Liver (tissue), 9 donors: ENCODE results near the gene TAF3. TPM values are rescaled to one million over a fixed set of nuclear protein-coding genes. Genes with fewer than 3 reads are reported as not detected.

Experiments
- DNase-seq: peaks from one replicate; pipeline ENCODE4 v3.0.0-alpha.2; 2017; ENCODE audit warnings: low spot score
- H3K27ac ChIP-seq, 2 donors: one replicate each; pipeline ENCODE4 v1.7.0; 2013; ENCODE audit warnings: inconsistent platforms in 2 of 2, low read length in 2 of 2, control low read depth in 1 of 2, low read depth in 1 of 2, mild to moderate bottlenecking in 1 of 2
- H3K27me3 ChIP-seq, 4 donors: one replicate each; pipeline versions ENCODE4 v1.6.1 to v1.7.0; 2013; ENCODE audit warnings: low read length in 3 of 4, inconsistent platforms in 1 of 4, mild to moderate bottlenecking in 1 of 4, moderate library complexity in 1 of 4; ENCODE audit not compliant: control insufficient read depth in 4 of 4, insufficient read depth in 4 of 4
- H3K36me3 ChIP-seq, 4 donors: one replicate each; pipeline versions ENCODE4 v1.6.1 to v1.7.0; 2013; ENCODE audit warnings: low read length in 3 of 4, mild to moderate bottlenecking in 3 of 4, low read depth in 1 of 4, moderate library complexity in 1 of 4; ENCODE audit not compliant: control insufficient read depth in 4 of 4, insufficient read depth in 3 of 4
- H3K4me1 ChIP-seq, 4 donors: one replicate each; pipeline versions ENCODE4 v1.6.1 to v1.7.0; 2013; ENCODE audit warnings: low read length in 3 of 4, mild to moderate bottlenecking in 3 of 4, moderate library complexity in 1 of 4; ENCODE audit not compliant: control insufficient read depth in 4 of 4, insufficient read depth in 4 of 4
- H3K4me3 ChIP-seq, 3 donors: one replicate each; pipeline versions ENCODE4 v1.6.1 to v1.7.0; 2013; ENCODE audit warnings: low read length in 3 of 3, control low read depth in 1 of 3, low read depth in 1 of 3, mild to moderate bottlenecking in 1 of 3
- H3K9ac ChIP-seq, 2 donors: one replicate each; pipeline ENCODE4 v1.7.0; 2013; ENCODE audit warnings: low read length in 2 of 2, mild to moderate bottlenecking in 2 of 2, moderate library complexity in 2 of 2, control low read depth in 1 of 2, low read depth in 1 of 2
- H3K9me3 ChIP-seq, 4 donors: one replicate each; pipeline versions ENCODE4 v1.6.1 to v1.7.0; 2013; ENCODE audit warnings: low read length in 3 of 4; ENCODE audit not compliant: control insufficient read depth in 4 of 4
- FOXA1 ChIP-seq: IDR thresholded peaks from 2 replicates; pipeline ENCODE4 v1.6.1; 2016; ENCODE audit warnings: antibody characterized with exemption
- GABPA ChIP-seq, 2 donors: IDR thresholded peaks in 1 of 2; conservative IDR thresholded peaks in 1 of 2; 2 replicates each; pipeline ENCODE4 v1.6.1; 2016; ENCODE audit warnings: antibody characterized with exemption in 2 of 2, mild to moderate bottlenecking in 1 of 2, moderate library complexity in 1 of 2
- RAD21 ChIP-seq, 2 donors: IDR thresholded peaks; 2 replicates each; pipeline ENCODE4 v1.6.1; 2016; ENCODE audit warnings: antibody characterized with exemption in 2 of 2, mild to moderate bottlenecking in 2 of 2
- SP1 ChIP-seq: IDR thresholded peaks from 2 replicates; pipeline ENCODE4 v1.6.1; 2018; ENCODE audit warnings: antibody characterized with exemption, mild to moderate bottlenecking
- YY1 ChIP-seq: IDR thresholded peaks from 2 replicates; pipeline ENCODE4 v1.6.1; 2016; ENCODE audit warnings: antibody characterized with exemption, mild to moderate bottlenecking
- WGBS: extraction: QIAGEN DNeasy Blood & Tissue Kit; methylation state at CpG from one replicate; pipeline ENCODE4 v1.1.7; 2013; 5-methylcytosine and 5-hydroxymethylcytosine counted together
- polyA plus RNA-seq, 2 donors: library from polyadenylated mRNA; stranded (reverse) in 1 of 2; unstranded in 1 of 2; fragments of 200-250 nt in 1 of 2; fragments of >200 nt in 1 of 2; fragmentation: Nextera tagmentation in 1 of 2; extraction: Ambion mirVana in 1 of 2; gene quantifications; one replicate each; pipeline versions ENCODE4 v1.2.1 to v1.2.3, GENCODE V29; 2013 to 2015
- total RNA-seq, 2 donors: library from RNA; depleted of rRNA; stranded (reverse); fragments of >200 nt; gene quantifications; one replicate each; pipeline ENCODE4 v1.2.3, GENCODE V29; 2014
- TF ChIP-seq, protein P1 (sequence below): fragments of 150-350 bp; IDR thresholded peaks from 2 replicates; pipeline ENCODE4 v1.5.1; 2017; ENCODE audit warnings: improper control_type of control experiment, low read depth, low read length; ENCODE audit not compliant: missing input control
- TF ChIP-seq, protein P2 (sequence below): IDR thresholded peaks from 2 replicates; pipeline ENCODE4 v1.6.1; 2016; ENCODE audit warnings: antibody characterized with exemption
- TF ChIP-seq, protein P3 (sequence below): IDR thresholded peaks from 2 replicates; pipeline ENCODE4 v1.6.1; 2016; ENCODE audit warnings: antibody characterized with exemption
- TF ChIP-seq, protein P4 (sequence below): IDR thresholded peaks from 2 replicates; pipeline ENCODE4 v1.6.1; 2016; ENCODE audit warnings: antibody characterized with exemption, mild to moderate bottlenecking
- donor health status: healthy.
- donor health status: healthy.
- donor health status: healthy.
- donor health status: healthy.
- donor health status: healthy.

The TAF3 gene
- total and polyA plus RNA-seq, 4 donors, result 1.5 to 3.6 (median 1.9) TPM

DNA sequence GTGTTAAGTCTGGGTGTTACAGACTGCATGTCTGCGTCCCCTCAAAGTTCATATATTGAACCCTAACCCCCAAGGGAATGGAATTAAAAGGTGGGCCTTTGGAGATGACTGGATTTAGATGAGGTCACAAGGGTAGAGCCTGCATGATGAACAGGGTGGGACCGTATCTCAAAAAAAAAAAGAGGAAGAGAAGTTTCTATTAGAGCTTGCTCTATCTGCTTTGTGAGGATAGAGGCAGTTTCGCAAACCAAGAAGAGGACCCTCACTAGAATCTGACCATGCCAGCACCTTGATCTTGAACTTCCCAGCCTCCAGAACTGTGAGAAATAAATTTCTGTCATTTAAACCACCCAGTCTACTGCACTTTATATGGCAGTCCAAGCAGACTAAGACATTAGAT lies 31.9 kb upstream of the TAF3 start (continued):
- TF ChIP-seq, protein P1, sequence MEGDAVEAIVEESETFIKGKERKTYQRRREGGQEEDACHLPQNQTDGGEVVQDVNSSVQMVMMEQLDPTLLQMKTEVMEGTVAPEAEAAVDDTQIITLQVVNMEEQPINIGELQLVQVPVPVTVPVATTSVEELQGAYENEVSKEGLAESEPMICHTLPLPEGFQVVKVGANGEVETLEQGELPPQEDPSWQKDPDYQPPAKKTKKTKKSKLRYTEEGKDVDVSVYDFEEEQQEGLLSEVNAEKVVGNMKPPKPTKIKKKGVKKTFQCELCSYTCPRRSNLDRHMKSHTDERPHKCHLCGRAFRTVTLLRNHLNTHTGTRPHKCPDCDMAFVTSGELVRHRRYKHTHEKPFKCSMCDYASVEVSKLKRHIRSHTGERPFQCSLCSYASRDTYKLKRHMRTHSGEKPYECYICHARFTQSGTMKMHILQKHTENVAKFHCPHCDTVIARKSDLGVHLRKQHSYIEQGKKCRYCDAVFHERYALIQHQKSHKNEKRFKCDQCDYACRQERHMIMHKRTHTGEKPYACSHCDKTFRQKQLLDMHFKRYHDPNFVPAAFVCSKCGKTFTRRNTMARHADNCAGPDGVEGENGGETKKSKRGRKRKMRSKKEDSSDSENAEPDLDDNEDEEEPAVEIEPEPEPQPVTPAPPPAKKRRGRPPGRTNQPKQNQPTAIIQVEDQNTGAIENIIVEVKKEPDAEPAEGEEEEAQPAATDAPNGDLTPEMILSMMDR, result no peak
- TF ChIP-seq RAD21 (IDR thresholded peaks at IDR 0.05), result no peak

DNA sequence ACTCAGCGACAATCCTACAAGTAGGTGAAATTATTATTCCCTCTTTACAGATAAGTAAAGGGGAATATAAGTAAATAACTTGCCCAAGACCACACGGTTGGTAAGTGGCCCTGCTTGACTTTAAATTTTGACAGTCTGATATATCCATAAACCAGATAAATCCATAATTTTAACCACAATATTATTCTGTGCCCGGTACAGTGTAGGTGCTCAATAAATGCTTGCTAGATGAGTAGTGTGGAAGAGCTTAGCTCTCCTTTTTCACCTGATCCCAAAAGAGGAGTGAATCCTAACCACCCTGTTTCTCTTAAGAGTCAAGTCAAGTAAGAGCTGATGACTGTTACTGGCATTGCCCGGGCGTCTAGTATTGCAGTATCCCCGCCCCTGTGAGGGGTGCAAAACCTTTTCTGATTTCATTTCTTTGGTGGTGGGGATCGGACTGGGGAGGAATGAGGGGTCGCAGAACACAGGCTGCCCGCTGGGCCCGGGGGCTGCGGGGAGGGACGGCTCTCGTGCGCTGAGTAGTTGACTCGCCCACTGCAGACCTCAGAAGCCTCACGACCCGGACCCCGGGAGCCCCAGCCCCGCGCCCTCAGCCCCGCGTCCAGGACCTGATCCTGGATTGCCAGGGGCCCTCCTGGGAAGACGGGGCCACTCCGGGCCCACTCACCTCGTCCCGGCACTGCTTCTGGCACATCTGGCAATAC lies 31.0 kb upstream of the TAF3 start:
- TF ChIP-seq, protein P1, result no peak
- no peak for TF ChIP-seq RAD21 (IDR thresholded peaks at IDR 0.05)
- no peak for TF ChIP-seq FOXA1
- H3K4me1 ChIP-seq, result peaks cover 14 to 35% (median 22%) of the 10 kb centered on the region in 4 donors

DNA sequence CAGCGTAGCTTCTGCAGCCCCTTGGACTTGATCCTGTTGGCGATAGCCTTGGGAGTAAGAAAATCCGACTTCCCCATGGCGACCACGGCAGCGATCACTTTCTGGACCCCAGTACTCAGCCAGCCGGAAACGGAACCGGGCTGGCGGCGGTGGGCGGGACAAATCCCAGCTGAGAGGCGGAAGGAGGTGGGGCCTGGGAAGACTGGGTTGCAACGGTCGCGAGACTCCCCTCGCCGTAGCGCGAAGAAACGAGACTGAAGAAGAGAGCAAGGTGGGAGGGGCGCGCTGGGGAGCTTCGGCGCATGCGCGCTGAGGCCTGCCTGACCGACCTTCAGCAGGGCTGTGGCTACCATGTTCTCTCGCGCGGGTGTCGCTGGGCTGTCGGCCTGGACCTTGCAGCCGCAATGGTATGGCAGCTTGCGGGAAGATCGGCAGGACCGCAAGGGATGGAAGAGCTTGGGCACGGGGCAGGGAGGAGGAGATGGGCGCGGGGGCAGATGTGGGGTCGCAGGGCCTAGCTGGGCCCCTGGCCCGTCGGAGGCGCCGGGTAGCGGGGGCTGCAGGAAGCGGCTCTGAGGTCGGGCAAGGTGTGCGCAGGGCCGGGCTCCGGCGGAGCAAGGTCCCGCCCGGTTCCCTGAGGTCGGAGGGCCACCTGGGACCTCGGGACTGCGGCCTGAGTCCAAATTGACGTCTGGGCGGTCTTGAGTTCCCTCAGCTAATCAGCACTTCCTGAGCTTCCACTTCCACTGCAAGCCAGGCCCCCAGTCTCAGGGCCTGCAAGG lies 30.3 kb upstream of the TAF3 start, which contains the start of the genes ATP5F1C and KIN:
TSS of gene ATP5F1C (plus strand) at position 321 of the 782 bp plus-strand sequence. CDS start at position 352, 31 bp downstream.
TSS of gene KIN (minus strand) at position 137 of the 782 bp plus-strand sequence. CDS start at position 77, 60 bp downstream.
- peak; percentile 96 for DNase-seq
- TF ChIP-seq, protein P2, sequence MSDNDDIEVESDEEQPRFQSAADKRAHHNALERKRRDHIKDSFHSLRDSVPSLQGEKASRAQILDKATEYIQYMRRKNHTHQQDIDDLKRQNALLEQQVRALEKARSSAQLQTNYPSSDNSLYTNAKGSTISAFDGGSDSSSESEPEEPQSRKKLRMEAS, result peak; percentile 13
- TF ChIP-seq GABPA (IDR thresholded peaks at IDR 0.05 in 1 of 2, conservative IDR thresholded peaks at IDR 0.05 in 1 of 2), result peak; percentile 83 to 96
- no peak for TF ChIP-seq FOXA1
- TF ChIP-seq RAD21 (IDR thresholded peaks at IDR 0.05), result peak in 1 of 2 donors; percentile 12
- TF ChIP-seq SP1, result peak; percentile 38
- TF ChIP-seq, protein P3, sequence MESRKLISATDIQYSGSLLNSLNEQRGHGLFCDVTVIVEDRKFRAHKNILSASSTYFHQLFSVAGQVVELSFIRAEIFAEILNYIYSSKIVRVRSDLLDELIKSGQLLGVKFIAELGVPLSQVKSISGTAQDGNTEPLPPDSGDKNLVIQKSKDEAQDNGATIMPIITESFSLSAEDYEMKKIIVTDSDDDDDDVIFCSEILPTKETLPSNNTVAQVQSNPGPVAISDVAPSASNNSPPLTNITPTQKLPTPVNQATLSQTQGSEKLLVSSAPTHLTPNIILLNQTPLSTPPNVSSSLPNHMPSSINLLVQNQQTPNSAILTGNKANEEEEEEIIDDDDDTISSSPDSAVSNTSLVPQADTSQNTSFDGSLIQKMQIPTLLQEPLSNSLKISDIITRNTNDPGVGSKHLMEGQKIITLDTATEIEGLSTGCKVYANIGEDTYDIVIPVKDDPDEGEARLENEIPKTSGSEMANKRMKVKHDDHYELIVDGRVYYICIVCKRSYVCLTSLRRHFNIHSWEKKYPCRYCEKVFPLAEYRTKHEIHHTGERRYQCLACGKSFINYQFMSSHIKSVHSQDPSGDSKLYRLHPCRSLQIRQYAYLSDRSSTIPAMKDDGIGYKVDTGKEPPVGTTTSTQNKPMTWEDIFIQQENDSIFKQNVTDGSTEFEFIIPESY, result peak; percentile 100
- TF ChIP-seq, protein P4, sequence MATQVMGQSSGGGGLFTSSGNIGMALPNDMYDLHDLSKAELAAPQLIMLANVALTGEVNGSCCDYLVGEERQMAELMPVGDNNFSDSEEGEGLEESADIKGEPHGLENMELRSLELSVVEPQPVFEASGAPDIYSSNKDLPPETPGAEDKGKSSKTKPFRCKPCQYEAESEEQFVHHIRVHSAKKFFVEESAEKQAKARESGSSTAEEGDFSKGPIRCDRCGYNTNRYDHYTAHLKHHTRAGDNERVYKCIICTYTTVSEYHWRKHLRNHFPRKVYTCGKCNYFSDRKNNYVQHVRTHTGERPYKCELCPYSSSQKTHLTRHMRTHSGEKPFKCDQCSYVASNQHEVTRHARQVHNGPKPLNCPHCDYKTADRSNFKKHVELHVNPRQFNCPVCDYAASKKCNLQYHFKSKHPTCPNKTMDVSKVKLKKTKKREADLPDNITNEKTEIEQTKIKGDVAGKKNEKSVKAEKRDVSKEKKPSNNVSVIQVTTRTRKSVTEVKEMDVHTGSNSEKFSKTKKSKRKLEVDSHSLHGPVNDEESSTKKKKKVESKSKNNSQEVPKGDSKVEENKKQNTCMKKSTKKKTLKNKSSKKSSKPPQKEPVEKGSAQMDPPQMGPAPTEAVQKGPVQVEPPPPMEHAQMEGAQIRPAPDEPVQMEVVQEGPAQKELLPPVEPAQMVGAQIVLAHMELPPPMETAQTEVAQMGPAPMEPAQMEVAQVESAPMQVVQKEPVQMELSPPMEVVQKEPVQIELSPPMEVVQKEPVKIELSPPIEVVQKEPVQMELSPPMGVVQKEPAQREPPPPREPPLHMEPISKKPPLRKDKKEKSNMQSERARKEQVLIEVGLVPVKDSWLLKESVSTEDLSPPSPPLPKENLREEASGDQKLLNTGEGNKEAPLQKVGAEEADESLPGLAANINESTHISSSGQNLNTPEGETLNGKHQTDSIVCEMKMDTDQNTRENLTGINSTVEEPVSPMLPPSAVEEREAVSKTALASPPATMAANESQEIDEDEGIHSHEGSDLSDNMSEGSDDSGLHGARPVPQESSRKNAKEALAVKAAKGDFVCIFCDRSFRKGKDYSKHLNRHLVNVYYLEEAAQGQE, result no peak
- TF ChIP-seq YY1, result peak; percentile 95
- Histone ChIP-seq H3K36me3 (peaks cover 0 to 4% (median 1%) of the 10 kb centered on the region in 4 donors), H3K4me3 (peak within 1 kb of the TSS; percentile 78 to 99 (median 96)), H3K4me1 (peaks cover 14 to 37% (median 24%) of the 10 kb centered on the region in 4 donors), H3K9me3 (no peaks in the 10 kb centered on the region), H3K27me3 (no peaks in the 10 kb centered on the region), H3K27ac (peak within 1 kb of the TSS; percentile 78 to 88), H3K9ac (peak within 1 kb of the TSS; percentile 89 to 96)
- WGBS, result under 1% methylated on average over 59 of the region's 59 CpGs

More for the DNA sequence above, 31.0 kb upstream of the TAF3 start:
- H3K36me3 ChIP-seq, result peaks cover 0 to 2% (median 1%) of the 10 kb centered on the region in 4 donors
- WGBS, result 3% methylated on average over 26 of the region's 26 CpGs
- DNase-seq, result no peak
- H3K4me3 ChIP-seq, result peak overlapping the region; percentile 78 to 99 (median 96)
- no peaks in the 10 kb centered on the region for H3K27me3 ChIP-seq
- H3K9ac ChIP-seq, result peak overlapping the region; percentile 89 to 92
- no peaks in the 10 kb centered on the region for H3K9me3 ChIP-seq
- peak overlapping the region in 1 of 2 donors; percentile 44 for H3K27ac ChIP-seq
